Kidney tubule cell (primary cell): ENCODE measurements around the gene STK35.

Experiments used
- DNase-seq: peaks from one replicate; pipeline ENCODE4 v3.0.0-alpha.2; 2018; ENCODE audit warnings: low spot score

Gene STK35

GRCh38 chr20:2104236-2104635 is 2.6 kb downstream of the STK35 start:
- no peak for DNase-seq

- no peak for DNase-seq
Observed at GRCh38 chr20:2108498-2108897, 6.9 kb downstream of the STK35 start.

DNA sequence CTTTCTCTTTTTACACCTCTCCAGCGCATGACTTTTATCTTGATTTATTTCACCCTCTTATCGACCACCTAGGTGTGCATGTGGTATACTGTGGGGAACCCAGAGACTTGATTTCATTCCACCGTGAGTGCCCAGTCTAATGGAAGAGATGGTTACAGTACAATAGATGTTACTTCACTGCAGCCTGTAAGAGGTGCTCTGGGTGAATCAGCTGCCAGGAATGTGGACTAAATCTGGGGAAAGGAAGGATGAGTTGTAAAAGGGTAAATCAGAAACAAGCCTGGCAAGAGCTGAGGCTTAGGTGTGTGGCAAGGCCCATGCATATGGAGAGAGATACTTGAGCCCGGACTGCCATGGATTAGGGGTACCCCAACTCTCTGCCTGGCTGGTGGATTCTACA is 7.4 kb downstream of the STK35 start:
- DNase-seq, result peak; percentile 86

- DNase-seq, result peak; percentile 57
Observed at GRCh38 chr20:2109425-2110210, 8.0 kb downstream of the STK35 start.

- DNase-seq, result no peak
Observed at GRCh38 chr20:2112910-2113309, 11.3 kb downstream of the STK35 start.

- DNase-seq, result no peak
Observed at GRCh38 chr20:2114127-2114959, 12.7 kb downstream of the STK35 start.

GRCh38 chr20:2114990-2115681 is 13.5 kb downstream of the STK35 start:
- no peak for DNase-seq

GRCh38 chr20:2116170-2116940 is 14.7 kb downstream of the STK35 start:
- DNase-seq, result no peak

DNA sequence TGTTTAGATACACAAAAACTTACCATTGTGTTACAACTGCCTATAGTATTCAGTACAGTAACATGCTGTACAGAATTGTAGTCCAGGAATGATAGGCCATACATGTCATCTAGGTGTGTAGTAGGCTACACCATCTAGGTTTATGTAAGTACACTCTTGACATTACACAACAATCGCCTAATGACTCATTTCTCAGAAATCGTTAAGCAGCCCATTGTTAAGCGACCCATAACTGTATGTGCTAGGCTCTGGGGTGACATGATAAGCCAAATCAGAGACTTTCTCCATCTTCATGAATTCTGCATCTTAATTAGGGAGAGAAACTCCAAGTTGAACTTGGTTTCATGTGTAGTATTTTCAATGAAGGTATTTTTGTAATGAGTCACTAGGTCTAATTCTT is 17.2 kb downstream of the STK35 start:
- no peak for DNase-seq

- no peak for DNase-seq
Observed at GRCh38 chr20:2122936-2123335, 21.3 kb downstream of the STK35 start.

DNA sequence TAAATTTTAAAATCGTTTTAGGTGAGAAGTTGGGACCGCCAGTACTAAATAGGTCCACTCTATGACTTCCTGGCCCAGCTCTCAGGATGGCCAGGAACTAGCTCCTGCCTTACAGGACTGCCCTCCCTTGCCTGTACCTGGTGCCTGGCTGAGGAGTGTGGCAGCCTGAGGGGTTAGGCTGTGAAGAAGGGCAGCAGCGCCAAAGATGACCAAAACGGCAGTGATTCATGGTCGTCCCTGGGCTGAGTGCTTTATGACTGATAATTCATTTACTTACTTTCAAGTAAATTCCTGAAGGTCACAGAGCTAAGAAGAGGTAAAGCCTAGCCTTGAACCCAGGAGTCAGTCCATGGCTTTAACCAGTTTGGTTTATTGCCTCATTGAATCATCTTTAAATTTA is 22.1 kb downstream of the STK35 start:
- DNase-seq, result no peak

GRCh38 chr20:2124564-2125213 is 23.1 kb downstream of the STK35 start:
- no peak for DNase-seq

- DNase-seq, result no peak
Observed at GRCh38 chr20:2125474-2126112, 24.0 kb downstream of the STK35 start.

- DNase-seq, result no peak
Observed at GRCh38 chr20:2127238-2127637, 25.6 kb downstream of the STK35 start.

GRCh38 chr20:2128542-2128941 is 26.9 kb downstream of the STK35 start:
- no peak for DNase-seq

DNA sequence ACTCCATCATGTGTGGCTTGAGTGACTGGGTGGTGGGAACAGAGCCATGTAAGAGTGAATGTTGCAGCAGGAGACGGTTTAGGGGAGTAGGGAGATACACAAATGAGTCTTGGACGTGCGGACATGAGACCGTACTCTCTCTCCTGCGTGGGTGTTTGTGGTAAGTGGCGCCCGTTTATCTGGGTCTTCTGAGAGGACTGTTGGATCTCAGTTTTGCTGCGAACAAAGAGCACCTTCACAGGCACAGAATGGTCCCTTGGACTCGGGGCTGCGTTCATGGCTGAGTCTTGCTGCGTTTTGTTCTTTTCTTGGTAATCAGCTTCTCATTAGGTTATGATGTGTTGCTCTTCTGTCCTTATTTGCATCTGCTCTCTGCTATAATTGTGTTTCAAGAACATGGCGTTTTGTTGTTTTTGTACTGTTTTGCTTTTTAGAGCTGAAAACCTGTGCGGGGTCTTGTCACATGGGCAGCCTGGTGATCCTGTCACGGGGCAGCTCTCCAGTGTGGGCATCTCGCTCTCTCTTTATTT is 28.5 kb downstream of the STK35 start:
- DNase-seq, result no peak

GRCh38 chr20:2130683-2131082 is 29.1 kb downstream of the STK35 start:
- no peak for DNase-seq

- DNase-seq, result peak; percentile 65
Observed at GRCh38 chr20:2131366-2131765, 29.7 kb downstream of the STK35 start.

GRCh38 chr20:2132461-2132901 is 30.9 kb downstream of the STK35 start:
- peak; percentile 19 for DNase-seq

- DNase-seq, result peak; percentile 76
Observed at GRCh38 chr20:2133318-2134183, 31.9 kb downstream of the STK35 start.
